GM12891 (cell line): Measurements from ENCODE around the gene CYP27B1.

Experiments used
- PAX5 ChIP-seq: IDR thresholded peaks from 2 replicates; pipeline ENCODE4 v1.6.1; 2011; ENCODE audit warnings: low read length, moderate library complexity, mild to moderate bottlenecking; ENCODE audit not compliant: insufficient read depth, severe bottlenecking
- POLR2A ChIP-seq: IDR thresholded peaks from 2 replicates; pipeline ENCODE4 v1.6.1; 2011; ENCODE audit warnings: low read depth, low read length, control low read depth
- POLR2AphosphoS5 ChIP-seq: IDR thresholded peaks from 2 replicates; pipeline ENCODE4 v1.6.1; 2011; ENCODE audit warnings: low read depth, low read length, control low read depth
- TAF1 ChIP-seq: IDR thresholded peaks from 2 replicates; pipeline ENCODE4 v1.6.1; 2011; ENCODE audit warnings: low read depth, low read length, control low read depth

GRCh38 chr12:57726884-57727757, 39.8 kb downstream of the CYP27B1 start:
- TF ChIP-seq POLR2A (no peak), POLR2AphosphoS5 (no peak), TAF1 (no peak), PAX5 (no peak)
